A549 (cell line): ENCODE measurements around the gene GNG8.

Experiments
- CTCF ChIP-seq: fragments of >200 bp; sonication (Bioruptor Twin); formaldehyde crosslinking; IDR thresholded peaks from 3 replicates; pipeline ENCODE4 v1.5.1; 2016
- ESRRA ChIP-seq: fragments of 150-350 bp; IDR thresholded peaks from 2 replicates; pipeline ENCODE4 v1.6.1; 2014; ENCODE audit warnings: mild to moderate bottlenecking, low read length, borderline replicate concordance
- MAZ ChIP-seq: fragments of 150-350 bp; IDR thresholded peaks from 2 replicates; pipeline ENCODE4 v1.6.1; 2014; ENCODE audit warnings: antibody characterized with exemption, low read depth, low read length, borderline replicate concordance
- PHF8 ChIP-seq: fragments of 200-600 bp; sonication (generic); IDR thresholded peaks from 2 replicates; pipeline ENCODE4 v1.6.1; 2016; ENCODE audit warnings: low read depth, mild to moderate bottlenecking, antibody characterized with exemption, moderate library complexity, borderline replicate concordance

GRCh38 chr19:46611776-46612175 is 24.2 kb downstream of the GNG8 start:
- TF ChIP-seq ESRRA, result no peak
- TF ChIP-seq PHF8, result no peak
- no peak for TF ChIP-seq MAZ
- TF ChIP-seq CTCF, result no peak
